ENCODE measurements around the gene SELENBP1. TPM values are rescaled to one million over a fixed set of nuclear protein-coding genes. Genes with fewer than 3 reads are reported as not detected.

Gene SELENBP1
- total and polyA plus RNA-seq, 11 donors = 14.3 to 97.8 (median 37.9) TPM

DNA sequence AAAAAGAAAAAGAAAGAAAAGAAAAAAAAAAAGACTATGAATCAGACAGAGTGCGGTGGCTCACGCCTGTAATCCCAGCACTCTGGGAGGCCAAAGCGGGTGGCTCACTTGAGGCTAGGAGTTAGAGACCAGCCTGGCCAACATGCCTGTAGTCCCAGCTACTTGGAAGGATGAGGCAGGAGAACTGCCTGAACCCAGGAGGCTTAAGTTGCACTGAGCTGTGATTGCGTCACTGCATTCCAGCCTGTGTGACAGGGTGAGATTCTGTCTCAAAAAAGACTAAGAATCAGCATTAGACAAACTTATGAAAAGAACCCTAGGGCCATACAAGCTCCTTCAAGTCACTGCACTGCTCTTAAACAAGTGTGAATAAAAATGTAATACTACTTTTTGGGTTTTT lies 43.7 kb upstream of the SELENBP1 start:
- Histone ChIP-seq H3K4me1 (no peaks in the 10 kb centered on the region), H3K4me3 (no peak overlapping the region), H3K27ac (no peak overlapping the region), H3K36me3 (peaks cover 0 to 100% (median 93%) of the 10 kb centered on the region in 9 donors), H3K27me3 (no peaks in the 10 kb centered on the region), H3K9me3 (no peaks in the 10 kb centered on the region)
- no peak for TF ChIP-seq POLR2A (IDR thresholded peaks at IDR 0.05)
- TF ChIP-seq, protein P1, sequence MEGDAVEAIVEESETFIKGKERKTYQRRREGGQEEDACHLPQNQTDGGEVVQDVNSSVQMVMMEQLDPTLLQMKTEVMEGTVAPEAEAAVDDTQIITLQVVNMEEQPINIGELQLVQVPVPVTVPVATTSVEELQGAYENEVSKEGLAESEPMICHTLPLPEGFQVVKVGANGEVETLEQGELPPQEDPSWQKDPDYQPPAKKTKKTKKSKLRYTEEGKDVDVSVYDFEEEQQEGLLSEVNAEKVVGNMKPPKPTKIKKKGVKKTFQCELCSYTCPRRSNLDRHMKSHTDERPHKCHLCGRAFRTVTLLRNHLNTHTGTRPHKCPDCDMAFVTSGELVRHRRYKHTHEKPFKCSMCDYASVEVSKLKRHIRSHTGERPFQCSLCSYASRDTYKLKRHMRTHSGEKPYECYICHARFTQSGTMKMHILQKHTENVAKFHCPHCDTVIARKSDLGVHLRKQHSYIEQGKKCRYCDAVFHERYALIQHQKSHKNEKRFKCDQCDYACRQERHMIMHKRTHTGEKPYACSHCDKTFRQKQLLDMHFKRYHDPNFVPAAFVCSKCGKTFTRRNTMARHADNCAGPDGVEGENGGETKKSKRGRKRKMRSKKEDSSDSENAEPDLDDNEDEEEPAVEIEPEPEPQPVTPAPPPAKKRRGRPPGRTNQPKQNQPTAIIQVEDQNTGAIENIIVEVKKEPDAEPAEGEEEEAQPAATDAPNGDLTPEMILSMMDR (IDR thresholded peaks at IDR 0.05) = no peak
- DNase-seq (no peak), ATAC-seq (no peak)
- 97 to 99% (median 99%) methylated on average over 4 of the region's 4 CpGs for WGBS, 4 donors
- intact Hi-C loops (cut with DNase I) = no loop called here

DNA sequence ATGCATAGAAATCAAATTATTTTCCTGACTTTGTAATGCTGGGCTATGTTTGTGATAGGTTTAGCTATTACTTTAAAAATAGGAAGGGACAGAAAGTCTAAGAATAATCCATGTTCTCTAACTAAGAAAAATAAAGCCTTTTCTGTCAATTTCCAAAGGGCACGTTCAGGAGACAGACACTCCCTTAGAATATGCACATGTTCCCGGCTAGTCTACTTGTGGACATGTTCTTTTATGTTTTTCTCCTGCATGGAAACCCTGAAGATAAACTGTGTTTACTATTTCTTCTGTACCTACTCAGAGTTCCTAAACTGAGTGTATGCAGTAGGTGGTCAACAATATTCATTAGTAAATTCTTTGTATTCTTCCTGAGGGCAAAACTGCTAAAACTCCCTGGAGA lies 39.4 kb upstream of the SELENBP1 start:
- no peak overlapping the region for H3K27ac ChIP-seq
- no peak for DNase-seq
- no peaks in the 10 kb centered on the region for H3K4me1 ChIP-seq
- no peaks in the 10 kb centered on the region for H3K27me3 ChIP-seq
- H3K4me3 ChIP-seq = no peak overlapping the region
- WGBS, 4 donors = 76 to 91% (median 87%) methylated on average over 2 of the region's 2 CpGs
- no peak for TF ChIP-seq POLR2A (IDR thresholded peaks at IDR 0.05)
- TF ChIP-seq, protein P1 (IDR thresholded peaks at IDR 0.05) = no peak
- intact Hi-C loops (cut with DNase I) = no loop called here
- ATAC-seq = no peak
- peaks cover 3 to 100% (median 99%) of the 10 kb centered on the region in 9 donors for H3K36me3 ChIP-seq
- H3K9me3 ChIP-seq = no peaks in the 10 kb centered on the region

DNA sequence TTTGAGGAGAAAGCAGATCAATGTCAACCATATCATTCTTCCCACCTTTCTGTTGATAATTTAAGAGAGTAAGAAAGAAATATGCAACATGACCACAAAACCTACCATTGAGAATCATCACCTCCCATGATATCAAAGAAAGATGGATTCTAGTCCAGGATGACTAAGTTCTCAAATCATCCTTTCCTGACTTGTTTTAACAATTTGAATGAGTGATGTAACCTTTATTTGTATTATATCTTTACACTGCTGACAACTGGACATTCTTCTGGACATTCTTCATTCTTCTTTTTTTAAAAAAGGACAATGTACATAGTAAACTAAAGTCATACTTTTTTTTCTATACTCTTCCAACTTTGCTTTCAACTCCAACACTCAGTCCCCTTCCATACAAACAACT lies 36.4 kb upstream of the SELENBP1 start:
- TF ChIP-seq POLR2A (IDR thresholded peaks at IDR 0.05) = no peak
- TF ChIP-seq, protein P1 (IDR thresholded peaks at IDR 0.05) = no peak
- Histone ChIP-seq H3K27me3 (no peaks in the 10 kb centered on the region), H3K4me3 (no peak overlapping the region), H3K27ac (no peak overlapping the region), H3K36me3 (peaks cover 3 to 100% (median 99%) of the 10 kb centered on the region in 9 donors), H3K9me3 (no peaks in the 10 kb centered on the region), H3K4me1 (peaks cover 0 to 7% (median 0%) of the 10 kb centered on the region in 12 donors)
- ATAC-seq (no peak), DNase-seq (no peak)
- intact Hi-C loops (cut with DNase I) = loop anchor here in 2 of 10 donors (10.0 kb wide), 2 partner anchors 104 to 214 kb away; partner anchors contain the start of genes PIP5K1A (in 1 of the 2) and VPS72 (in 1 of the 2)

- ATAC-seq = no peak
- intact Hi-C loops (cut with DNase I) = loop anchor here in 2 of 10 donors (10.0 kb wide), 2 partner anchors 103 to 213 kb away; partner anchors contain the start of genes PIP5K1A (in 1 of the 2) and VPS72 (in 1 of the 2)
- no peaks in the 10 kb centered on the region for H3K27me3 ChIP-seq
- peaks cover 0 to 7% (median 0%) of the 10 kb centered on the region in 12 donors for H3K4me1 ChIP-seq
- H3K4me3 ChIP-seq = no peak overlapping the region
- 95 to 97% (median 96%) methylated on average over 3 of the region's 3 CpGs for WGBS, 4 donors
- peaks cover 3 to 100% (median 100%) of the 10 kb centered on the region in 9 donors for H3K36me3 ChIP-seq
- H3K9me3 ChIP-seq = no peaks in the 10 kb centered on the region
- no peak for DNase-seq
- no peak overlapping the region for H3K27ac ChIP-seq
- no peak for TF ChIP-seq POLR2A (IDR thresholded peaks at IDR 0.05)
- TF ChIP-seq, protein P1 (IDR thresholded peaks at IDR 0.05) = no peak
Measured at GRCh38 chr1:151407304-151407703, 34.8 kb upstream of the SELENBP1 start.
